HCT116 (cell line): ENCODE results near the gene KMT2B. TPM values are rescaled to one million over a fixed set of nuclear protein-coding genes. Genes with fewer than 3 reads are reported as not detected.
A peak's percentile ranks its signal among the peaks of the same experiment; 100 is the strongest.

ENCODE experiments used
- ATAC-seq: fragments of 200-7000 bp; cut with Tn5 transposase; 2 replicates; pipeline ENCODE4 v1.9.1; 2020; ENCODE audit warnings: mild to moderate bottlenecking, moderate library complexity
- BruUV-seq: library from RNA; stranded (reverse); fragments of 400-500 nt; replicated peaks from 2 replicates; lab custom pipeline; 2021; lab: Mats Ljungman, UMichigan
- CTCF ChIA-PET: fragments of 300-600 bp; sonication (Branson Sonifier 250); formaldehyde crosslinking; loops from one replicate; lab custom pipeline; 2021; ENCODE audit warnings: antibody characterized with exemption; lab: Charles Lee
- POLR2A ChIA-PET: fragments of 300-600, 350-600 bp; sonication (Branson Sonifier 250); formaldehyde crosslinking; loops from one replicate; lab custom pipeline; 2021; ENCODE audit warnings: antibody characterized with exemption; lab: Charles Lee
- RAD21 ChIA-PET, 2 experiments: fragments of 300-600 bp; sonication (Branson Sonifier 250); formaldehyde crosslinking; loops; one replicate each; lab custom pipeline; 2023; ENCODE audit warnings: low total read pairs in 2 of 2; ENCODE audit not compliant: uncharacterized antibody in 2 of 2, unreplicated experiment in 2 of 2, low non-redundant PET in 1 of 2; lab: Charles Lee
- DNase-seq: peaks from one replicate; pipeline ENCODE4 v3.0.0-alpha.2; 2010; ENCODE audit warnings: low read depth, low spot score
- H2AFZ ChIP-seq: fragments of 200-600 bp; shearing (Covaris generic), sonication (generic); 2 replicates; pipeline ENCODE4 v1.6.1; 2017; ENCODE audit warnings: low read depth, mixed run types, mixed read lengths, antibody characterized with exemption, low read length; ENCODE audit not compliant: poor library complexity, severe bottlenecking
- H3K27ac ChIP-seq: 2 replicates; pipeline ENCODE4 v1.5.1; 2012; ENCODE audit warnings: low read depth, low read length
- H3K27me3 ChIP-seq: fragments of 200-600 bp; sonication (generic); 2 replicates; pipeline ENCODE4 v1.6.1; 2016; ENCODE audit warnings: mixed run types, low read length, mixed read lengths; ENCODE audit not compliant: insufficient read depth
- H3K36me3 ChIP-seq, 2 experiments: fragments of 200-500 bp in 1 of 2; fragments of 200-600 bp in 1 of 2; sonication (Bioruptor generic) in 1 of 2; sonication (generic) in 1 of 2; 2 replicates each; pipeline versions ENCODE4 v1.5.1 to v1.6.1; 2014 to 2016; ENCODE audit warnings: low read length in 2 of 2, inconsistent platforms in 1 of 2, mixed read lengths in 1 of 2, mixed run types in 1 of 2; ENCODE audit not compliant: insufficient read depth in 2 of 2, control insufficient read depth in 1 of 2
- H3K4me1 ChIP-seq, 2 experiments: fragments of 200-600 bp in 1 of 2; sonication (generic) in 1 of 2; 2 replicates each; pipeline versions ENCODE4 v1.5.1 to v1.6.1; 2012 to 2017; ENCODE audit warnings: low read length in 2 of 2, inconsistent platforms in 1 of 2, mild to moderate bottlenecking in 1 of 2, mixed read lengths in 1 of 2, mixed run types in 1 of 2, moderate library complexity in 1 of 2; ENCODE audit not compliant: insufficient read depth in 2 of 2, control insufficient read depth in 1 of 2
- H3K4me2 ChIP-seq: fragments of 200-600 bp; sonication (generic); 2 replicates; pipeline ENCODE4 v1.6.1; 2017; ENCODE audit warnings: mixed run types, low read length, mixed read lengths
- H3K4me3 ChIP-seq, 2 experiments: fragments of 200-600 bp in 1 of 2; sonication (generic) in 1 of 2; replicated peaks in 1 of 2; 2 replicates each; pipeline ENCODE4 v1.5.1; 2011 to 2016; ENCODE audit warnings: low read length in 2 of 2, control low read depth in 1 of 2, low read depth in 1 of 2, mild to moderate bottlenecking in 1 of 2, mixed read lengths in 1 of 2, mixed run types in 1 of 2
- H3K79me2 ChIP-seq: fragments of 200-600 bp; sonication (generic); 2 replicates; pipeline ENCODE4 v1.6.1; 2017; ENCODE audit warnings: mild to moderate bottlenecking, mixed run types, low read length, moderate library complexity, mixed read lengths; ENCODE audit not compliant: insufficient read depth
- H3K9ac ChIP-seq: fragments of 200-600 bp; sonication (generic); 2 replicates; pipeline ENCODE4 v1.6.1; 2016; ENCODE audit warnings: low read length, mixed read lengths
- H3K9me2 ChIP-seq: fragments of 200-600 bp; sonication (generic), shearing (Covaris generic); 2 replicates; pipeline ENCODE4 v1.6.1; 2017; ENCODE audit warnings: mixed run types, mild to moderate bottlenecking, moderate library complexity; ENCODE audit not compliant: insufficient read depth
- H3K9me3 ChIP-seq, 2 experiments: fragments of 200-500 bp in 1 of 2; fragments of 200-600 bp in 1 of 2; sonication (Bioruptor generic) in 1 of 2; sonication (generic) in 1 of 2; 2 replicates each; pipeline ENCODE4 v1.6.1; 2014 to 2017; ENCODE audit warnings: low read length in 2 of 2, mixed read lengths in 2 of 2, inconsistent platforms in 1 of 2, low read depth in 1 of 2, mild to moderate bottlenecking in 1 of 2, mixed run types in 1 of 2, moderate library complexity in 1 of 2; ENCODE audit not compliant: control insufficient read depth in 1 of 2, insufficient read depth in 1 of 2
- H4K20me1 ChIP-seq: fragments of 200-600 bp; sonication (generic), shearing (Covaris generic); 2 replicates; pipeline ENCODE4 v1.6.1; 2017; ENCODE audit warnings: mixed run types, mild to moderate bottlenecking, moderate library complexity; ENCODE audit not compliant: insufficient read depth
- CBX3 ChIP-seq: IDR thresholded peaks from 2 replicates; pipeline ENCODE4 v1.6.1; 2012; ENCODE audit warnings: low read depth
- CEBPB ChIP-seq: IDR thresholded peaks from 2 replicates; pipeline ENCODE4 v1.6.1; 2012; ENCODE audit warnings: low read depth
- CTCF ChIP-seq, 3 experiments: fragments of 200-600 bp in 1 of 3; sonication (generic) in 1 of 3; IDR thresholded peaks in 2 of 3; conservative IDR thresholded peaks in 1 of 3; 2 replicates each; pipeline ENCODE4 v1.5.1; 2012 to 2017; ENCODE audit warnings: low read depth in 2 of 3, low read length in 2 of 3, antibody characterized with exemption in 1 of 3, borderline replicate concordance in 1 of 3, control low read depth in 1 of 3, mild to moderate bottlenecking in 1 of 3, mixed read lengths in 1 of 3, mixed run types in 1 of 3, moderate library complexity in 1 of 3; ENCODE audit not compliant: insufficient read depth in 1 of 3
- EGR1 ChIP-seq: IDR thresholded peaks from 2 replicates; pipeline ENCODE4 v1.6.1; 2012; ENCODE audit warnings: low read depth
- ELF1 ChIP-seq: IDR thresholded peaks from 2 replicates; pipeline ENCODE4 v1.6.1; 2012; ENCODE audit warnings: low read depth, borderline replicate concordance
- EZH2 ChIP-seq: fragments of 200-600 bp; sonication (generic); IDR thresholded peaks from 2 replicates; pipeline ENCODE4 v1.6.1; 2017; ENCODE audit warnings: antibody characterized with exemption, mixed run types
- EZH2phosphoT487 ChIP-seq: fragments of 200-600 bp; IDR thresholded peaks from 2 replicates; pipeline ENCODE4 v1.6.1; 2018; ENCODE audit warnings: antibody characterized with exemption, borderline replicate concordance
- JUND ChIP-seq: IDR thresholded peaks from 2 replicates; pipeline ENCODE4 v1.6.1; 2012
- POLR2A ChIP-seq: IDR thresholded peaks from 2 replicates; pipeline ENCODE4 v1.7.0; 2011; ENCODE audit warnings: borderline replicate concordance; ENCODE audit not compliant: insufficient read depth, insufficient read length; ENCODE audit errors: extremely low read depth
- RAD21 ChIP-seq: IDR thresholded peaks from 2 replicates; pipeline ENCODE4 v1.6.1; 2012; ENCODE audit warnings: low read depth, mild to moderate bottlenecking
- REST ChIP-seq: IDR thresholded peaks from 2 replicates; pipeline ENCODE4 v1.6.1; 2012; ENCODE audit warnings: low read depth
- SP1 ChIP-seq: IDR thresholded peaks from 2 replicates; pipeline ENCODE4 v1.6.1; 2012; ENCODE audit warnings: low read depth
- SRF ChIP-seq: IDR thresholded peaks from 2 replicates; pipeline ENCODE4 v1.6.1; 2012; ENCODE audit warnings: low read depth
- TCF7L2 ChIP-seq: IDR thresholded peaks from 2 replicates; pipeline ENCODE4 v1.7.0; 2011; ENCODE audit warnings: borderline replicate concordance, inconsistent platforms; ENCODE audit not compliant: insufficient read depth, insufficient read length; ENCODE audit errors: extremely low read depth
- YY1 ChIP-seq: IDR thresholded peaks from 2 replicates; pipeline ENCODE4 v1.6.1; 2011; ENCODE audit warnings: low read length, low read depth, moderate library complexity, mild to moderate bottlenecking; ENCODE audit not compliant: insufficient replicate concordance; ENCODE audit errors: extremely low read depth
- ZFX ChIP-seq: fragments of 450-650 bp; IDR thresholded peaks from 2 replicates; pipeline ENCODE4 v1.6.1; 2017
- ZNF274 ChIP-seq: fragments of 200-500 bp; sonication (Bioruptor generic); IDR thresholded peaks from 2 replicates; pipeline ENCODE4 v1.6.1; 2014; ENCODE audit warnings: mild to moderate bottlenecking, low read depth, low read length, inconsistent platforms
- intact Hi-C: fragments of 100-400 bp; cut with micrococcal nuclease; formaldehyde crosslinking; loops from 2 replicates; pipeline ENCODE4 v1.10.0; 2022
- total RNA-seq: library from RNA; stranded (reverse); gene quantifications from one replicate; pipeline ENCODE4 v1.2.1, GENCODE V29; 2021; ENCODE audit not compliant: unreplicated experiment
- TF ChIP-seq, protein P1 (sequence below): IDR thresholded peaks from 2 replicates; pipeline ENCODE4 v1.6.1; 2012
- TF ChIP-seq, protein P2 (sequence below): IDR thresholded peaks from 2 replicates; pipeline ENCODE4 v1.6.1; 2011; ENCODE audit warnings: mild to moderate bottlenecking, low read length, moderate library complexity; ENCODE audit not compliant: insufficient replicate concordance; ENCODE audit errors: extremely low read depth

KMT2B gene
- total RNA-seq, 1 experiment from 2014 or later: 29.9 TPM

- Histone ChIP-seq H3K4me1 (peaks cover 16 to 35% of the 10 kb centered on the region in 2 experiments), H3K36me3 (peaks cover 5 to 11% of the 10 kb centered on the region in 2 experiments; a peak in 3 of 4 replicates), H3K27ac (peak overlapping the region; percentile 85), H3K9ac (peak overlapping the region; percentile 91), H3K9me3 (no peaks in the 10 kb centered on the region), H4K20me1 (no peaks in the 10 kb centered on the region), H3K27me3 (no peaks in the 10 kb centered on the region), H3K9me2 (no peaks in the 10 kb centered on the region), H3K4me2 (peak overlapping the region; percentile 81), H2AFZ (no peak overlapping the region), H3K4me3 (peak overlapping the region; percentile 89 to 94), H3K79me2 (peaks cover 33% of the 10 kb centered on the region)
- ATAC-seq (peak; percentile 37), DNase-seq (no peak)
- BruUV-seq: no TSS peak
- ChIA-PET RAD21 (no interaction called here), CTCF (no interaction called here), POLR2A (no interaction called here)
- intact Hi-C loops: loop anchor here (1.0 to 10.0 kb wide), 3 partner anchors 22 to 361 kb away; partner anchors contain the start of gene FFAR3
- TF ChIP-seq, protein P1, sequence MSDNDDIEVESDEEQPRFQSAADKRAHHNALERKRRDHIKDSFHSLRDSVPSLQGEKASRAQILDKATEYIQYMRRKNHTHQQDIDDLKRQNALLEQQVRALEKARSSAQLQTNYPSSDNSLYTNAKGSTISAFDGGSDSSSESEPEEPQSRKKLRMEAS: peak; percentile 90
- TF ChIP-seq CEBPB (no peak), ZNF274 (no peak), SRF (no peak), CBX3 (no peak), EZH2phosphoT487 (no peak), REST (no peak), POLR2A (peak; percentile 76), CTCF (IDR thresholded peaks at IDR 0.05 in 2 of 3, conservative IDR thresholded peaks at IDR 0.05 in 1 of 3; ENCODE audit: borderline replicate concordance in 1 of 3, insufficient read depth in 1 of 3, low read depth in 2 of 3, low read length in 2 of 3) (no peak), EZH2 (no peak), RAD21 (no peak), SP1 (no peak), YY1 (peak; percentile 54), ZFX (no peak; the same call in none of the 2 replicates), JUND (no peak), ELF1 (no peak), EGR1 (no peak), TCF7L2 (no peak)
- TF ChIP-seq, protein P2, sequence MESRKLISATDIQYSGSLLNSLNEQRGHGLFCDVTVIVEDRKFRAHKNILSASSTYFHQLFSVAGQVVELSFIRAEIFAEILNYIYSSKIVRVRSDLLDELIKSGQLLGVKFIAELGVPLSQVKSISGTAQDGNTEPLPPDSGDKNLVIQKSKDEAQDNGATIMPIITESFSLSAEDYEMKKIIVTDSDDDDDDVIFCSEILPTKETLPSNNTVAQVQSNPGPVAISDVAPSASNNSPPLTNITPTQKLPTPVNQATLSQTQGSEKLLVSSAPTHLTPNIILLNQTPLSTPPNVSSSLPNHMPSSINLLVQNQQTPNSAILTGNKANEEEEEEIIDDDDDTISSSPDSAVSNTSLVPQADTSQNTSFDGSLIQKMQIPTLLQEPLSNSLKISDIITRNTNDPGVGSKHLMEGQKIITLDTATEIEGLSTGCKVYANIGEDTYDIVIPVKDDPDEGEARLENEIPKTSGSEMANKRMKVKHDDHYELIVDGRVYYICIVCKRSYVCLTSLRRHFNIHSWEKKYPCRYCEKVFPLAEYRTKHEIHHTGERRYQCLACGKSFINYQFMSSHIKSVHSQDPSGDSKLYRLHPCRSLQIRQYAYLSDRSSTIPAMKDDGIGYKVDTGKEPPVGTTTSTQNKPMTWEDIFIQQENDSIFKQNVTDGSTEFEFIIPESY: no peak
These were observed 1.6 kb upstream of the KMT2B start for GRCh38 chr19:35715981-35716800.
